Mesothelial cell of epicardium (in vitro differentiated cells): ENCODE data around the gene MUC4. TPM values are rescaled to one million over a fixed set of nuclear protein-coding genes. Genes with fewer than 3 reads are reported as not detected.
"Not testable (repeated sequence)": the region's sequence is repeated elsewhere in the genome, so short reads cannot be mapped to it uniquely, and the experiment has no call there.

Source experiments
- DNase-seq, 2 experiments: peaks; one replicate each; pipeline ENCODE4 v3.0.0; 2021; ENCODE audit warnings: low spot score in 2 of 2; ENCODE audit not compliant: unreplicated experiment in 2 of 2
- H3K27ac Mint-ChIP-seq: 2 replicates; pipeline ENCODE4 v1.8.0; 2021; ENCODE audit warnings: mixed read lengths
- H3K27me3 Mint-ChIP-seq: 2 replicates; pipeline ENCODE4 v1.8.0; 2021; ENCODE audit warnings: low read depth, mixed read lengths
- H3K36me3 Mint-ChIP-seq: 2 replicates; pipeline ENCODE4 v1.8.0; 2021; ENCODE audit warnings: mixed read lengths
- H3K4me1 Mint-ChIP-seq: 2 replicates; pipeline ENCODE4 v1.8.0; 2021; ENCODE audit warnings: mixed read lengths
- H3K4me3 Mint-ChIP-seq: 2 replicates; pipeline ENCODE4 v1.8.0; 2021; ENCODE audit warnings: mild to moderate bottlenecking, moderate library complexity, mixed read lengths
- H3K9me3 Mint-ChIP-seq: 2 replicates; pipeline ENCODE4 v1.8.0; 2021; ENCODE audit warnings: mixed read lengths
- total RNA-seq: library from RNA; stranded (reverse); gene quantifications from 3 replicates; pipeline ENCODE4 v1.2.1, GENCODE V29; 2021
- TF ChIP-seq, protein P1 (sequence below): fragments of 200-600 bp; sonication (generic); IDR thresholded peaks from one replicate; pipeline ENCODE4 v1.5.0; 2021; ENCODE audit warnings: antibody characterized with exemption; ENCODE audit not compliant: unreplicated experiment

MUC4 gene
- total RNA-seq, 1 donor from 2014 or later = 0.96 TPM

- Mint-ChIP-seq H3K36me3 (no peaks in the 10 kb centered on the region), H3K27me3 (peaks cover 51% of the 10 kb centered on the region), H3K4me1 (no peaks in the 10 kb centered on the region), H3K4me3 (no peak overlapping the region), H3K27ac (no peak overlapping the region), H3K9me3 (no peaks in the 10 kb centered on the region)
- DNase-seq = no peak
- TF ChIP-seq, protein P1, sequence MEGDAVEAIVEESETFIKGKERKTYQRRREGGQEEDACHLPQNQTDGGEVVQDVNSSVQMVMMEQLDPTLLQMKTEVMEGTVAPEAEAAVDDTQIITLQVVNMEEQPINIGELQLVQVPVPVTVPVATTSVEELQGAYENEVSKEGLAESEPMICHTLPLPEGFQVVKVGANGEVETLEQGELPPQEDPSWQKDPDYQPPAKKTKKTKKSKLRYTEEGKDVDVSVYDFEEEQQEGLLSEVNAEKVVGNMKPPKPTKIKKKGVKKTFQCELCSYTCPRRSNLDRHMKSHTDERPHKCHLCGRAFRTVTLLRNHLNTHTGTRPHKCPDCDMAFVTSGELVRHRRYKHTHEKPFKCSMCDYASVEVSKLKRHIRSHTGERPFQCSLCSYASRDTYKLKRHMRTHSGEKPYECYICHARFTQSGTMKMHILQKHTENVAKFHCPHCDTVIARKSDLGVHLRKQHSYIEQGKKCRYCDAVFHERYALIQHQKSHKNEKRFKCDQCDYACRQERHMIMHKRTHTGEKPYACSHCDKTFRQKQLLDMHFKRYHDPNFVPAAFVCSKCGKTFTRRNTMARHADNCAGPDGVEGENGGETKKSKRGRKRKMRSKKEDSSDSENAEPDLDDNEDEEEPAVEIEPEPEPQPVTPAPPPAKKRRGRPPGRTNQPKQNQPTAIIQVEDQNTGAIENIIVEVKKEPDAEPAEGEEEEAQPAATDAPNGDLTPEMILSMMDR = no peak
These were observed 65.0 kb downstream of the MUC4 start for GRCh38 chr3:195746751-195747150.

DNA sequence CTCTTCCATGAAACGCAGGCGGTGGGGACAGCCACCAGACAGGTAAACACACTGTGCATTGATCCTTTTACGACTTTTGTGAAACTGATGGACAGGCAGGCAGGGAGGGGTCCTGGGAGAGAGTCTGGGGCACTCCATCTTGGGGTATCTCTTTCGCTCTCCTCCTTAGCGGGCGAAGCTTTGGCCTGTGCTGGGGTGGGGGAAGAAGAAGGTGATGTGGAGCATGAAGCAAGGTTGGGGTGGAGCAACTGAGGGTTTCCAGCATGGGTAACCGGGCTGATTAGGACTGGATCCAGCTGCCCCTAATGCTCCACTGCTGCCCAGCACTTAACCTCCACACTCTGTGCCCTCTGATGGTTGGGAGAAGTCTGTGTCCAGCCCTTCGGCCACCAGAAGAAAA, 65.4 kb downstream of the MUC4 start:
- no peak overlapping the region for H3K27ac Mint-ChIP-seq
- DNase-seq = no peak
- no peak overlapping the region for H3K4me3 Mint-ChIP-seq
- H3K36me3 Mint-ChIP-seq = no peaks in the 10 kb centered on the region
- TF ChIP-seq, protein P1 = no peak
- peaks cover 55% of the 10 kb centered on the region for H3K27me3 Mint-ChIP-seq
- no peaks in the 10 kb centered on the region for H3K9me3 Mint-ChIP-seq
- H3K4me1 Mint-ChIP-seq = no peaks in the 10 kb centered on the region

DNA sequence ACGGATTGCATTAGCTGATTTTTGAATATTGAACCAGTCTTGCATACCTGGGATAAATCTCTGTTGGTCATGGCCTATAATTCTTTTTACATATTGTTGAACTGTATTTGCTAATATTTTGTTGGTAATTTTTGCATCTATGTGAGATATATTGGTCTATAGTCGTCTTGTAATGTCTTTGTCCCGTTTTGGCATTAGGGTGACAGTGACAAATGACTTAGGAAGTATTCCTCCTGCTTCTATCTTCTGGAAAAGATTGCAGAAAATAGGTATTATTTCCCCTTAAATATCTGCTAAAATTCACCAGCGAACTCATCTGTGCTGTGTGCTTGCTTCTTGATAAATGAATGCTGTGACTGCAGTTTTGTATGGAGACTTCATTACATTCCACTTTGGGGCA, 67.3 kb downstream of the MUC4 start:
- Mint-ChIP-seq H3K27me3 (peaks cover 67% of the 10 kb centered on the region), H3K4me3 (no peak overlapping the region), H3K9me3 (no peaks in the 10 kb centered on the region), H3K27ac (no peak overlapping the region), H3K36me3 (no peaks in the 10 kb centered on the region), H3K4me1 (no peaks in the 10 kb centered on the region)
- no peak for DNase-seq
- TF ChIP-seq, protein P1 = no peak

GRCh38 chr3:195739561-195740111, 72.1 kb downstream of the MUC4 start:
- DNase-seq = no peak
- no peaks in the 10 kb centered on the region for H3K4me1 Mint-ChIP-seq
- no peaks in the 10 kb centered on the region for H3K36me3 Mint-ChIP-seq
- peaks cover 36% of the 10 kb centered on the region for H3K27me3 Mint-ChIP-seq
- no peak overlapping the region for H3K4me3 Mint-ChIP-seq
- H3K27ac Mint-ChIP-seq = no peak overlapping the region
- TF ChIP-seq, protein P1 = no peak
- H3K9me3 Mint-ChIP-seq = no peaks in the 10 kb centered on the region

DNA sequence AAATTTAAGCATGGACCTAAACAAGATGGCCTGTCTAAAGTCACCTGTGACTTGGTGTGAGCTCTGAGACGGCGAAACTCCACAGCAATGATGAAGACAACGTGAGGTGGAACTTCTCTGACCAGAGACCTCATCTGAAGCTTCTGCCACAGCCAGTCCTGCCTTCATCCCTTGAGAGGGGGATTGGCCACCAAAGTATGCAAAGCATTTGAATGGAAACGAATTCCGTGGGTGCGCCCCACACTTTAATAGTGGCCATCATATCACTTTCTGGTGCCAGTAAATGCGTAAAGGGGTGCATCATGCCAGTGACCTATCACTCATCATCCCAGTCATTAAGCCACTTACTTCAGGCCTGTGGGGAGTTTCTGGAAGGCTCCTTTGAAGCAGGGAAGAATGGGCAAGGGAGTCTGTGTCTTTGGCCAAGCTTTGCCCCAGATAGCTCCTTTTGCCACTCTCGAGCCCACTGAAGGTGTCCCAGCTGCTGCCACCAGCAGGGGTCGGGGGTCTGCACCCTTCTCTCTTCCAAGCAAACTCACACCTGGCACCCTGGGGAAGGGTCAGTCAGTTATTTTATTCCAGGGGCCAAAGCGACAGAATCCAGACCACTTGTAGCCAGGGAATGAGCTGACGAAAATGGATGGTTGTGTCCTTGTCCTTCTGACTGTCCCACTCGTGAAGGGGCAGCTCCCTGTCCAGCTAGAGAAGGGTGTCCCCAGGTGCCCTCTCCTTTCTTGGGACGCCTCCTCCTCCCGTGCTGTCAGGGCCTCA, 73.3 kb downstream of the MUC4 start:
- Mint-ChIP-seq H3K27me3 (peaks cover 28% of the 10 kb centered on the region), H3K9me3 (no peaks in the 10 kb centered on the region), H3K4me1 (peaks cover 1% of the 10 kb centered on the region), H3K27ac (no peak overlapping the region), H3K36me3 (no peaks in the 10 kb centered on the region), H3K4me3 (no peak overlapping the region)
- TF ChIP-seq, protein P1 = no peak
- no peak for DNase-seq

GRCh38 chr3:195737782-195738181, 73.9 kb downstream of the MUC4 start:
- H3K27ac Mint-ChIP-seq = not testable (repeated sequence)
- peaks cover 23% of the 10 kb centered on the region for H3K27me3 Mint-ChIP-seq

More at GRCh38 chr3:195737782-195738181, 73.9 kb downstream of the MUC4 start:
- not testable (repeated sequence) for H3K4me3 Mint-ChIP-seq, H3K36me3 Mint-ChIP-seq, DNase-seq, H3K9me3 Mint-ChIP-seq, H3K4me1 Mint-ChIP-seq
